GM18909 (cell line): ENCODE measurements around the gene TMEM106C.

Source experiments
- ATAC-seq: cut with Tn5 transposase; IDR thresholded peaks from one replicate; pipeline ENCODE4 v1.9.1; 2021; ENCODE audit warnings: mild to moderate bottlenecking; ENCODE audit not compliant: unreplicated experiment, poor library complexity

The TMEM106C gene

GRCh38 chr12:48009471-48009870 lies 46.1 kb downstream of the TMEM106C start:
- ATAC-seq = no peak

- no peak for ATAC-seq
These were observed 47.1 kb downstream of the TMEM106C start for GRCh38 chr12:48010366-48010970.

- no peak for ATAC-seq
These were observed 48.7 kb downstream of the TMEM106C start for GRCh38 chr12:48012070-48012469.

GRCh38 chr12:48013287-48013686 lies 49.9 kb downstream of the TMEM106C start:
- ATAC-seq = no peak

- no peak for ATAC-seq
These were observed 51.7 kb downstream of the TMEM106C start for GRCh38 chr12:48015129-48015528.

GRCh38 chr12:48015954-48016353 lies 52.6 kb downstream of the TMEM106C start:
- ATAC-seq = no peak

- no peak for ATAC-seq
These were observed 53.1 kb downstream of the TMEM106C start for GRCh38 chr12:48016373-48017020.

- no peak for ATAC-seq
These were observed 54.1 kb downstream of the TMEM106C start for GRCh38 chr12:48017496-48017895.

GRCh38 chr12:48017921-48018617 lies 54.7 kb downstream of the TMEM106C start:
- no peak for ATAC-seq
